SK-N-SH treated with all-trans-retinoic acid at 6 μM for 48 hours (cell line): Measurements from ENCODE around the gene PSMC3IP.
A peak's percentile ranks its signal among the peaks of the same experiment; 100 is the strongest.

Experiments used
- ATAC-seq: fragments of 200-7000 bp; cut with Tn5 transposase; 3 replicates; pipeline ENCODE4 v1.9.1; 2020; ENCODE audit warnings: mild to moderate bottlenecking, moderate library complexity
- ARNTL ChIP-seq: fragments of 450-650 bp; formaldehyde crosslinking; IDR thresholded peaks from 2 replicates; pipeline ENCODE4 v1.5.0; 2020; ENCODE audit warnings: low read depth, mild to moderate bottlenecking, moderate library complexity, borderline replicate concordance
- BACH2 ChIP-seq: fragments of 250-450 bp; sonication (Bioruptor Pico); IDR thresholded peaks from 2 replicates; pipeline ENCODE4 v1.9.0; 2021; ENCODE audit warnings: mild to moderate bottlenecking, borderline replicate concordance
- CREB5 ChIP-seq: fragments of 250-450 bp; sonication (Bioruptor Pico); IDR thresholded peaks from 2 replicates; pipeline ENCODE4 v1.5.1; 2020; ENCODE audit warnings: low read depth, mild to moderate bottlenecking, moderate library complexity
- CSDC2 ChIP-seq: fragments of 250-450 bp; sonication (Bioruptor Pico); IDR thresholded peaks from 2 replicates; pipeline ENCODE4 v1.5.0; 2020; ENCODE audit warnings: mild to moderate bottlenecking, moderate library complexity
- GLIS3 ChIP-seq: fragments of 250-450 bp; sonication (Bioruptor Pico); IDR thresholded peaks from 2 replicates; pipeline ENCODE4 v1.5.0; 2020; ENCODE audit warnings: mild to moderate bottlenecking, moderate library complexity
- ISL1 ChIP-seq: fragments of 250-450 bp; sonication (Bioruptor Pico); IDR thresholded peaks from 2 replicates; pipeline ENCODE4 v2.1.2; 2022; ENCODE audit warnings: mild to moderate bottlenecking, moderate library complexity
- OSR1 ChIP-seq: fragments of 250-450 bp; sonication (Bioruptor Pico); IDR thresholded peaks from 2 replicates; pipeline ENCODE4 v1.8.0; 2022; ENCODE audit warnings: moderate library complexity, mild to moderate bottlenecking, inconsistent platforms
- PATZ1 ChIP-seq: fragments of 250-450 bp; sonication (Bioruptor Pico); IDR thresholded peaks from 2 replicates; pipeline ENCODE4 v1.8.0; 2020; ENCODE audit warnings: mild to moderate bottlenecking, moderate library complexity, borderline replicate concordance
- POU6F1 ChIP-seq: fragments of 250-450 bp; sonication (Bioruptor Pico); IDR thresholded peaks from 2 replicates; pipeline ENCODE4 v1.8.0; 2021; ENCODE audit warnings: low read depth, mild to moderate bottlenecking, moderate library complexity, borderline replicate concordance
- PPARA ChIP-seq: fragments of 250-450 bp; sonication (Bioruptor Pico); IDR thresholded peaks from 2 replicates; pipeline ENCODE4 v1.5.0; 2020; ENCODE audit warnings: mild to moderate bottlenecking, borderline replicate concordance
- RARB ChIP-seq: fragments of 250-450 bp; sonication (Bioruptor Pico); IDR thresholded peaks from 2 replicates; pipeline ENCODE4 v1.8.0; 2021; ENCODE audit warnings: mild to moderate bottlenecking, moderate library complexity
- SNAI2 ChIP-seq: fragments of 250-450 bp; sonication (Bioruptor Pico); IDR thresholded peaks from 2 replicates; pipeline ENCODE4 v1.5.0; 2020; ENCODE audit warnings: mild to moderate bottlenecking, moderate library complexity
- TCF4 ChIP-seq: fragments of 250-450 bp; sonication (Bioruptor Pico); IDR thresholded peaks from 2 replicates; pipeline ENCODE4 v1.8.0; 2021; ENCODE audit warnings: mild to moderate bottlenecking, moderate library complexity, borderline replicate concordance
- TSHZ2 ChIP-seq: fragments of 250-450 bp; sonication (Bioruptor Pico); IDR thresholded peaks from 2 replicates; pipeline ENCODE4 v1.5.0; 2020; ENCODE audit warnings: mild to moderate bottlenecking, moderate library complexity
- ZC3H10 ChIP-seq: fragments of 250-450 bp; sonication (Bioruptor Pico); IDR thresholded peaks from 2 replicates; pipeline ENCODE4 v1.5.1; 2021; ENCODE audit warnings: mild to moderate bottlenecking, moderate library complexity
- ZFP30 ChIP-seq: fragments of 450-650 bp; formaldehyde crosslinking; IDR thresholded peaks from 2 replicates; pipeline ENCODE4 v1.5.0; 2022; ENCODE audit warnings: mild to moderate bottlenecking, moderate library complexity
- ZNF565 ChIP-seq: fragments of 450-650 bp; formaldehyde crosslinking; conservative IDR thresholded peaks from 2 replicates; pipeline ENCODE4 v1.5.0; 2020; ENCODE audit warnings: low read depth, mild to moderate bottlenecking, moderate library complexity
- ZNF70 ChIP-seq: fragments of 450-650 bp; formaldehyde crosslinking; IDR thresholded peaks from 2 replicates; pipeline ENCODE4 v1.5.0; 2020; ENCODE audit warnings: mild to moderate bottlenecking, moderate library complexity
- ZNF8 ChIP-seq: fragments of 450-650 bp; formaldehyde crosslinking; IDR thresholded peaks from 2 replicates; pipeline ENCODE4 v1.5.0; 2020; ENCODE audit warnings: mild to moderate bottlenecking, moderate library complexity

The PSMC3IP gene

GRCh38 chr17:42563143-42563509, 14.4 kb downstream of the PSMC3IP start:
- no peak for TF ChIP-seq GLIS3 (CRISPR knock-in tag)
- no peak for TF ChIP-seq CSDC2 (CRISPR knock-in tag)
- TF ChIP-seq ZNF565 (CRISPR knock-in tag) = no peak
- TF ChIP-seq POU6F1 = no peak
- TF ChIP-seq ZNF70 (CRISPR knock-in tag) = no peak
- TF ChIP-seq ARNTL = no peak
- TF ChIP-seq PATZ1 = no peak
- no peak for TF ChIP-seq CREB5 (CRISPR knock-in tag)
- no peak for TF ChIP-seq TSHZ2
- TF ChIP-seq SNAI2 = no peak
- no peak for TF ChIP-seq ZC3H10
- no peak for TF ChIP-seq ZFP30 (CRISPR knock-in tag)
- ATAC-seq = no peak

GRCh38 chr17:42562388-42563142, 15.0 kb downstream of the PSMC3IP start:
- TF ChIP-seq RARB (CRISPR knock-in tag) (no peak), ZC3H10 (no peak), OSR1 (CRISPR knock-in tag) (no peak), POU6F1 (no peak), PPARA (CRISPR knock-in tag) (no peak), GLIS3 (CRISPR knock-in tag) (no peak), ZNF8 (CRISPR knock-in tag) (no peak), ISL1 (CRISPR knock-in tag) (no peak), BACH2 (CRISPR knock-in tag) (no peak), ARNTL (no peak)
- ATAC-seq = peak; percentile 14

GRCh38 chr17:42561897-42562387, 15.6 kb downstream of the PSMC3IP start, which contains the start of gene COASY:
Gene COASY (plus strand): TSS chr17:42562148. CDS start chr17:42562623, 475 bp downstream.
- ATAC-seq = peak; percentile 80
- TF ChIP-seq CREB5 (CRISPR knock-in tag) = no peak
- TF ChIP-seq PATZ1 = no peak
- no peak for TF ChIP-seq CSDC2 (CRISPR knock-in tag)
- TF ChIP-seq ZC3H10 = no peak
- TF ChIP-seq ARNTL = no peak
- no peak for TF ChIP-seq PPARA (CRISPR knock-in tag)
- no peak for TF ChIP-seq TCF4 (CRISPR knock-in tag)
- TF ChIP-seq TSHZ2 = no peak
- TF ChIP-seq SNAI2 = no peak
